Stimulated activated naive CD8-positive, alpha-beta T cell treated with anti-CD3 and anti-CD28 coated beads, Interleukin-15, Interleukin-2, amounts not matched to agents 100 ng/mL and 50 ng/mL, for 24 hours (primary cell): Measurements from ENCODE around the gene IMMP2L.

Experiments
- H3K27ac Mint-ChIP-seq: one replicate; pipeline ENCODE4 v1.8.0; 2021; ENCODE audit warnings: mild to moderate bottlenecking, mixed read lengths
- H3K27me3 Mint-ChIP-seq: one replicate; pipeline ENCODE4 v1.8.0; 2021; ENCODE audit warnings: mixed read lengths
- H3K36me3 Mint-ChIP-seq: one replicate; pipeline ENCODE4 v1.8.0; 2021; ENCODE audit warnings: low read depth, mixed read lengths
- H3K4me1 Mint-ChIP-seq: one replicate; pipeline ENCODE4 v1.8.0; 2021; ENCODE audit warnings: low read depth, mixed read lengths
- H3K4me3 Mint-ChIP-seq: one replicate; pipeline ENCODE4 v1.8.0; 2021; ENCODE audit warnings: mild to moderate bottlenecking, mixed read lengths
- H3K9me3 Mint-ChIP-seq: one replicate; pipeline ENCODE4 v1.8.0; 2021; ENCODE audit warnings: mixed read lengths

IMMP2L gene

DNA sequence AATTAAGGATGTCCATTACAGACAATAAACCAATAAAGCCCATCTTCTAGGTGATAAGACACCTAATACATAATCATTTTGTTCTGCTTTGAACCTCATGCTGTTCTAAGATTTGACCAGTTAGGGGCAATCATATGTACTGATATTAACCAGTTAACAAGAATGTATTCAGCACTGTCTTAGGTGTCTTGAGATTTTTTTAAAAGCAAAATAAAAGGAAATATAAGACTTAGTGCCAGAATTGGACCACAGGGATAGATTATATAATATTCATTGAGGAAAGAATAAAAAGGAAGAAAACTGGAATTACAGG is 32.0 kb downstream of the IMMP2L start:
- Mint-ChIP-seq H3K36me3 (peaks cover 17% of the 10 kb centered on the region), H3K9me3 (no peaks in the 10 kb centered on the region), H3K27ac (no peak overlapping the region), H3K27me3 (no peaks in the 10 kb centered on the region), H3K4me3 (no peak overlapping the region), H3K4me1 (peaks cover 42% of the 10 kb centered on the region)

DNA sequence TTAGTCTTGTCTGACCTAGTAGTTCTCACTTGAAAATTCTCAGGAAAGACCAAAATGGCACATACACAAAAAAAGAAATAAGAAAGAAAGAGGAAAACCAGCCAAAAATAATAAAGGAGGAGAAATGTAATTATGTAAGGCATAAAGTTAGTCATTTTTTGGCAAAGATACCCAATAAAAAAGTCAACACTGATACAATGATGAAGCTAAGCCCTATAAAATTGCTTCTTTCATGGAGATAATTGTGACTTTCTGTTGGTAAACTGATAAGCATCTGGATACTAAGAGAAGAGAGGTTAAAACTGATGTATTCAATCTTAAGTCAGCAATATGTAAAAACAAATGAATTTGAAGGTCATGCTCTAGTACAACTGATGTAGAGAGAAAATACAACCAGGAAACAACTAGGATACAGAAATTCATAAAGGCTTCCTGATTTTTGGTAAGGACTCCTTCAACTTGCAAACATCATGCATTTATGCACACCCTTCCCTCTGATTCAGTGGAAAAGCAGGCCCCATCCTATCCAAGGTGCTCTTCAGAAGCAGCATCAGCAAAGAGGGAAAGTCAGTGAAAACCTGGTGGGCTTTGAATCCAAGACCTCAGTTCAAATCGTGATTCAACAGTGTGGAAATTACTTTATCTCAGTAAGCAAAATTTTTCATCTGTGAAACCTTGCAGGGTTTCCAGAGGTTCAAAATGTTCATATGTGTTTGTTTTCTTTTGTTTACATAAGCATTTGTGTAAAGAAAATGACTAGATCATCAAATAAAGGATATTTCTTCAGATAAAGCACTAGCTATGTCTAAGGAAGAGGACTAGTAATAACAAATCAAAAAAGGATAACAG is 32.6 kb downstream of the IMMP2L start:
- H3K27ac Mint-ChIP-seq, result no peak overlapping the region
- no peak overlapping the region for H3K4me3 Mint-ChIP-seq
- H3K4me1 Mint-ChIP-seq, result peaks cover 38% of the 10 kb centered on the region
- H3K9me3 Mint-ChIP-seq, result no peaks in the 10 kb centered on the region
- peaks cover 16% of the 10 kb centered on the region for H3K36me3 Mint-ChIP-seq
- H3K27me3 Mint-ChIP-seq, result no peaks in the 10 kb centered on the region

DNA sequence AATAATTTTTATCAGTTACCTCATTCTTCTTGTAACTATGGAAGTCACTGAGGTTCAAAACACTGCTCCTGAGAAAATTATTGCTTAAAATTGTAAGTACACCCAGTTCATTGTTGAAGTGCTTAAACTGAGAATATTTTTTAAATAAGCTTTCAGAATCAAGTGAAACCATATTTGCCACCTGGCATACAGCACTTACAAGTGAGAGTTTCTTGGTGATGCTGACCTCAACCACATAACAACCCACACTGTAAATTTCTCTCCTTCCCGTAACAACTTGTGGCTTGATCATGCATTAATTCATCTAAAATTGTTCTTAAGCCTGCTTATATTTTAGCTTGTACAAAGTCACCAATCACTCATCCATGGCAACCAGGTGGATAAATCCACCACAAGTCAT is 34.0 kb downstream of the IMMP2L start:
- Mint-ChIP-seq H3K4me1 (peaks cover 38% of the 10 kb centered on the region), H3K36me3 (peaks cover 26% of the 10 kb centered on the region), H3K4me3 (no peak overlapping the region), H3K27me3 (no peaks in the 10 kb centered on the region), H3K27ac (no peak overlapping the region), H3K9me3 (no peaks in the 10 kb centered on the region)

- Mint-ChIP-seq H3K9me3 (no peaks in the 10 kb centered on the region), H3K27ac (no peak overlapping the region), H3K36me3 (peaks cover 28% of the 10 kb centered on the region), H3K4me1 (peaks cover 38% of the 10 kb centered on the region), H3K4me3 (no peak overlapping the region), H3K27me3 (no peaks in the 10 kb centered on the region)
Observed at GRCh38 chr7:111527545-111527944, 34.7 kb downstream of the IMMP2L start.

DNA sequence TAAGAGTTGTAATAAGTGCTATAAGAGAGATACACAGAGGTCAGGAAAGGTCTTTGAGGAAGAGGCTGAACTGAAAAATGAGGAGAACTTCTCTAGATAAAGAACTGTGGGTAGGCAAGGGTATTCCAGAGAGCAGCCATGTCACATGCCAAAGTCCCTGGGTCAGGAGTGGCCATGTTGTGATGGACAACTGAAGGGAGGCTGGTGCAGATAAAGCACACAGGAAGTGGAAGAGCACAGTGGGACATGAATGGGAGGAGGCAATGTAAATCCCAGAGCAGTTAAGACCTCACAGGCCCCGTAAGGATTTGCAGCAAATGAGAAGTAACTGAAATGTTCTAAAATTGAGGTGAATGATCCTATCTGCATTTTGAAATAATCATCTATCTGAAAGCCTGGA is 37.2 kb downstream of the IMMP2L start:
- Mint-ChIP-seq H3K4me1 (peaks cover 31% of the 10 kb centered on the region), H3K27ac (peak overlapping the region; percentile 4), H3K36me3 (peaks cover 51% of the 10 kb centered on the region), H3K4me3 (no peak overlapping the region), H3K27me3 (no peaks in the 10 kb centered on the region), H3K9me3 (peaks cover 7% of the 10 kb centered on the region)

- Mint-ChIP-seq H3K27ac (no peak overlapping the region), H3K36me3 (peaks cover 74% of the 10 kb centered on the region), H3K4me1 (peaks cover 4% of the 10 kb centered on the region), H3K9me3 (peaks cover 7% of the 10 kb centered on the region), H3K4me3 (no peak overlapping the region), H3K27me3 (no peaks in the 10 kb centered on the region)
Observed at GRCh38 chr7:111521660-111522059, 40.6 kb downstream of the IMMP2L start.

DNA sequence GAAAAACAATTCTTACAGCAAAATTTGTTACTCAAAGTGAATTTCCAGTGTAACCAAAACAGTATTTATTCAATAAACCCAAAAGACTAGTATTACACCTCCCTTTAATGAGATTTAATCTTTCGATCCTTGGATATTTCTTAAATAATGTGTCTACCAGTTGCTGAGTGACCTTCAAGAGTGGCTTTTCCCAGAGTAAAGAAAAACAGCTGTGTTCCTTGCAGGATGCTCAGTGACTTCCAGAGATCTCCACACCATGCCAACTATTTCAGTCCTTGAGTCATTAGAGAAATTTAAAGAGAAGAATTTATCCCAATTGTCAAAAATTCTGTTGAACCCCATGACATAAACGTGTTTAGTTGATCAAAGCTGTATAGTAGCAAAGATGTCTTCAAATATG is 44.0 kb downstream of the IMMP2L start:
- Mint-ChIP-seq H3K9me3 (peaks cover 7% of the 10 kb centered on the region), H3K4me3 (no peak overlapping the region), H3K27me3 (no peaks in the 10 kb centered on the region), H3K27ac (no peak overlapping the region), H3K4me1 (no peaks in the 10 kb centered on the region), H3K36me3 (peaks cover 68% of the 10 kb centered on the region)

- H3K27ac Mint-ChIP-seq, result no peak overlapping the region
- no peaks in the 10 kb centered on the region for H3K27me3 Mint-ChIP-seq
- peaks cover 68% of the 10 kb centered on the region for H3K36me3 Mint-ChIP-seq
- H3K9me3 Mint-ChIP-seq, result peaks cover 7% of the 10 kb centered on the region
- H3K4me1 Mint-ChIP-seq, result no peaks in the 10 kb centered on the region
- no peak overlapping the region for H3K4me3 Mint-ChIP-seq
Observed at GRCh38 chr7:111517549-111517951, 44.7 kb downstream of the IMMP2L start.

DNA sequence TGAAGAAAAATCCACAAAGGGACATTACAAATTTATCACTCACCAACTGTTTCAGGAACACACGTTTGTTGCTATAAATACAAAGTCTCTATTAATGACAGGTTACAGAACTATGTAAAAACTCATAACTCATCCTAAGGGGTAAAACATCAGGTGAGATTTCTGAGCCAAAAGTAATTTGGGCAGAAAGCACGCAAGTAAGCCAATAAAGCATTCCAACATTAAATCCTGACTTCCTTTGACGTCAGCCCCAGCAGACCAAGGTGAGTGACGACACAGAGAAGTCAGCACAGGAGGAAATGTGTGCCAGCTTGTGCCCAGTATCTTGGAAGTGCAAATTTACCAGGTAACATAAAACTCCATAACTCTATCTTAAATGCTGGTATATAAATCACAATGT is 45.7 kb downstream of the IMMP2L start:
- Mint-ChIP-seq H3K27ac (no peak overlapping the region), H3K36me3 (peaks cover 68% of the 10 kb centered on the region), H3K4me1 (peaks cover 4% of the 10 kb centered on the region), H3K9me3 (peaks cover 4% of the 10 kb centered on the region), H3K27me3 (no peaks in the 10 kb centered on the region), H3K4me3 (no peak overlapping the region)

GRCh38 chr7:111513566-111513965 is 48.7 kb downstream of the IMMP2L start:
- no peak overlapping the region for H3K27ac Mint-ChIP-seq
- peaks cover 4% of the 10 kb centered on the region for H3K9me3 Mint-ChIP-seq
- H3K36me3 Mint-ChIP-seq, result peaks cover 48% of the 10 kb centered on the region
- H3K27me3 Mint-ChIP-seq, result no peaks in the 10 kb centered on the region
- H3K4me3 Mint-ChIP-seq, result no peak overlapping the region
- H3K4me1 Mint-ChIP-seq, result peaks cover 11% of the 10 kb centered on the region

GRCh38 chr7:111511845-111512244 is 50.4 kb downstream of the IMMP2L start:
- Mint-ChIP-seq H3K27ac (no peak overlapping the region), H3K36me3 (peaks cover 47% of the 10 kb centered on the region), H3K4me3 (no peak overlapping the region), H3K9me3 (peaks cover 12% of the 10 kb centered on the region), H3K4me1 (peaks cover 14% of the 10 kb centered on the region), H3K27me3 (no peaks in the 10 kb centered on the region)

DNA sequence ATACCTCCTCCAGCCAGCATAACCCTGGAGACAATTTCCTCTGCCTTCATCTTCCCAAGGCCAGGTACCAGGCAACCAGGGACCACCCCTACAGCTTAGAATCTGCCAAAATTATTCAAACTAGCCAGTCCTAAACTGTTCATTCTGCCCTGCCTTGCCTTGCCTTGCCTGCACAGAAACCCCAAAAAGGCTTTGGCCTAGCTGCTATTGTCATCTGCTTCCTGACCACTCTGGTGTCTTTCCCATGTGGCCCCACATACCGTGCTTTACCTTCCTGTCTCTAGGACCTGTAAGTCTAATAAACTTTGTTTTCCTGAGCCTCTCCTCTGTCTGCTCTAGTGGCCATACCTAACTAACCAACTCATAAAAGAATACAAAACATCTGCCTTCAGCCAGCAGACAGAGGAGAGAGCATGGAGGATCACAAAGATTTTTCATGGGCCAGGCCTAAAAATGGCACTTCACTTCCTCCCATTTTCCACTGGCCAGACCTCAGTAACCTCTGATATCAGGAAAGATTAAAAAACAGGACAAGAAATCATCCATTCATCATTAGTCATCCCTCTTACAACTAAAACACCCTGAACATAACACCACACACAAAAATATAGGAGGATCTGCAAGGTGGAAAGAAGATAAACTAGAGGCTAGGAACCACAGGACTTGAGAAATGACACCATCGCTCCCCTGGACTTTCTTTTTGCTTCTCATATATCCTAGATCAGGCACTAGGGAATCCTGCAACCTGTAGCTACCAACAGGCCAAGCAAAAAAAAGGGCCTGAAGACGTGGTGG is 51.5 kb downstream of the IMMP2L start:
- no peak overlapping the region for H3K4me3 Mint-ChIP-seq
- H3K27ac Mint-ChIP-seq, result no peak overlapping the region
- H3K36me3 Mint-ChIP-seq, result peaks cover 41% of the 10 kb centered on the region
- no peaks in the 10 kb centered on the region for H3K27me3 Mint-ChIP-seq
- peaks cover 14% of the 10 kb centered on the region for H3K4me1 Mint-ChIP-seq
- peaks cover 12% of the 10 kb centered on the region for H3K9me3 Mint-ChIP-seq

- no peaks in the 10 kb centered on the region for H3K27me3 Mint-ChIP-seq
- peaks cover 12% of the 10 kb centered on the region for H3K9me3 Mint-ChIP-seq
- H3K4me1 Mint-ChIP-seq, result peaks cover 14% of the 10 kb centered on the region
- no peak overlapping the region for H3K27ac Mint-ChIP-seq
- H3K4me3 Mint-ChIP-seq, result no peak overlapping the region
- H3K36me3 Mint-ChIP-seq, result peaks cover 41% of the 10 kb centered on the region
Observed at GRCh38 chr7:111510062-111510461, 52.2 kb downstream of the IMMP2L start.

DNA sequence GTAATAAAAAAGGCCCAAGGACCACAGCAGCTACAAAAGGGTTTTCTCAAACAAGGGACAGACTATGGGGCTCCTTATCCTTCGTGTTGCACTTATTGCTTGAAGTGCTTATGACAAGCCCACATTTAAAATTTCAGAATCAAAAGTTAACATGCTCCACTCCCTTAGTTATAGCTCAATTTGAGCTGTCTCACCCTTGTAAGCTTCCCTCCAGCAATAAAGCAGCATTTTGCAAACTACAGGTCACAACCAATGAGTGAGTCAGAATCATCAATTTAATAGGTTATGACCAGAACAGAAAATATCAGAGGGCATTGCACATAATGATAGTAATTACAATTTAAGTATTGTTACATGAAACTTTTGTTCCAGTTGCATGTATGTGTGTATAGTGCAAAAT is 53.0 kb downstream of the IMMP2L start:
- Mint-ChIP-seq H3K27me3 (no peaks in the 10 kb centered on the region), H3K4me3 (no peak overlapping the region), H3K27ac (no peak overlapping the region), H3K36me3 (peaks cover 41% of the 10 kb centered on the region), H3K9me3 (peaks cover 12% of the 10 kb centered on the region), H3K4me1 (peaks cover 14% of the 10 kb centered on the region)

- H3K9me3 Mint-ChIP-seq, result peaks cover 12% of the 10 kb centered on the region
- no peaks in the 10 kb centered on the region for H3K27me3 Mint-ChIP-seq
- no peak overlapping the region for H3K4me3 Mint-ChIP-seq
- H3K36me3 Mint-ChIP-seq, result peaks cover 34% of the 10 kb centered on the region
- H3K27ac Mint-ChIP-seq, result no peak overlapping the region
- H3K4me1 Mint-ChIP-seq, result peaks cover 14% of the 10 kb centered on the region
Observed at GRCh38 chr7:111508387-111508786, 53.9 kb downstream of the IMMP2L start.
